ENCODE results near the gene ELP2.
"Not testable (repeated sequence)": the region's sequence is repeated elsewhere in the genome, so short reads cannot be mapped to it uniquely, and the experiment has no call there.

Gene ELP2, protein sequence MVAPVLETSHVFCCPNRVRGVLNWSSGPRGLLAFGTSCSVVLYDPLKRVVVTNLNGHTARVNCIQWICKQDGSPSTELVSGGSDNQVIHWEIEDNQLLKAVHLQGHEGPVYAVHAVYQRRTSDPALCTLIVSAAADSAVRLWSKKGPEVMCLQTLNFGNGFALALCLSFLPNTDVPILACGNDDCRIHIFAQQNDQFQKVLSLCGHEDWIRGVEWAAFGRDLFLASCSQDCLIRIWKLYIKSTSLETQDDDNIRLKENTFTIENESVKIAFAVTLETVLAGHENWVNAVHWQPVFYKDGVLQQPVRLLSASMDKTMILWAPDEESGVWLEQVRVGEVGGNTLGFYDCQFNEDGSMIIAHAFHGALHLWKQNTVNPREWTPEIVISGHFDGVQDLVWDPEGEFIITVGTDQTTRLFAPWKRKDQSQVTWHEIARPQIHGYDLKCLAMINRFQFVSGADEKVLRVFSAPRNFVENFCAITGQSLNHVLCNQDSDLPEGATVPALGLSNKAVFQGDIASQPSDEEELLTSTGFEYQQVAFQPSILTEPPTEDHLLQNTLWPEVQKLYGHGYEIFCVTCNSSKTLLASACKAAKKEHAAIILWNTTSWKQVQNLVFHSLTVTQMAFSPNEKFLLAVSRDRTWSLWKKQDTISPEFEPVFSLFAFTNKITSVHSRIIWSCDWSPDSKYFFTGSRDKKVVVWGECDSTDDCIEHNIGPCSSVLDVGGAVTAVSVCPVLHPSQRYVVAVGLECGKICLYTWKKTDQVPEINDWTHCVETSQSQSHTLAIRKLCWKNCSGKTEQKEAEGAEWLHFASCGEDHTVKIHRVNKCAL

DNA sequence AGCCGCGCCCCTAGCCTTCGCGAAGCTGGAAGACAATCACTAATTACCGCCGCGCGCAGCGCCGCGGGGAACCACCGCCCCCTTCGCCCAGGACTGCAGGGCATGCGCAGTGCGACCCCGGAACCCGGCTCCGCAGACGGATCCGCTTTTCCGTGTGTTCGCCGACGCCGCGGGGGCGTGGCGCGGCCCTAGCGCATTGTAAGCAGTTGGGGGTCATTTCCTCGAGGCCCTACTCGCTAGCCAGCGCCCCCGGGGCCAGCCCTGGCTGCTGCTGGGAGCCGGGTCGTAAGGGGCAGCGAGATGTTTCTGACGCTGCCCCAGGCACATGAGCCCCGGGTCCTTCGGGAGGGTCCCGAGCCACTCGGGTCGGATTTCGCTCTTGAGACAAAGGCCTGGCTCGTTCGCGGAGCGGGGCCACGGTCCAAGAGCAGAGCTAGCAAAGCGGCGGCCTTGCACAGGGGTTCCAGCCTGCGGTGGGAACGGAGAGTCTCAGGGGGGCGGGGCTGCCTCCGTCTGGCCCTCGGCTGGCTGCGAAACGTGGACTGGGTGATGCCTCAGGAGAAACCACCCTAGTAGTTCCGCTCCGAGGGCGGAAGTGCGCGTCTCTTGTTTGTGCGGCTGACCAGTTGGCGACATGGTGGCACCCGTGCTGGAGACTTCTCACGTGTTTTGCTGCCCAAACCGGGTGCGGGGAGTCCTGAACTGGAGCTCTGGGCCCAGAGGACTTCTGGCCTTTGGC is at the start of gene ELP2, which contains the start of gene SLC39A6:
ELP2 (plus strand) TSS at position 600 of the 739 bp plus-strand sequence; CDS start at position 635, 35 bp downstream.
SLC39A6 (minus strand) TSS at position 41 of the 739 bp plus-strand sequence. CDS start 2,333 bp downstream, outside the sequence.
- peak; percentile 94 for DNase-seq (ENCODE audit: low spot score)

DNA sequence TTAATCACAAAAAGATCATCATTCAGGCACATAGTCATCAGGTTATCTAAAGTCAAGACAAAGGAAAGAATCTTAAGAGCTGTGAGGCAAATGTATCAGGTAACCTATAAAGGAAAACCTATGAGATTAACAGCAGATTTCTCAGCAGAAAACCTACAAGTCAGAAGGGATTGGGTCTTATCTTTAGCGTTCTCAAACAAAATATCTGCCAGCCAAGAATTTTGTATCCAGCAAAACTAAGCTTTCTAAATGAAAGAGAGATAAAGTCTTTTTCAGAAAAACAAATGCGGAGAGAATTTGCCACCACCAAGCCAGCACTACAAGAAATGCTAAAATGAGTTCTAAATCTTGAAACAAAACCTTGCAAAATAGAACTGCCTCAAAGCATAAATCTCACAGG is 48.6 kb upstream of the ELP2 start:
- DNase-seq (ENCODE audit: low spot score) = not testable (repeated sequence)

DNA sequence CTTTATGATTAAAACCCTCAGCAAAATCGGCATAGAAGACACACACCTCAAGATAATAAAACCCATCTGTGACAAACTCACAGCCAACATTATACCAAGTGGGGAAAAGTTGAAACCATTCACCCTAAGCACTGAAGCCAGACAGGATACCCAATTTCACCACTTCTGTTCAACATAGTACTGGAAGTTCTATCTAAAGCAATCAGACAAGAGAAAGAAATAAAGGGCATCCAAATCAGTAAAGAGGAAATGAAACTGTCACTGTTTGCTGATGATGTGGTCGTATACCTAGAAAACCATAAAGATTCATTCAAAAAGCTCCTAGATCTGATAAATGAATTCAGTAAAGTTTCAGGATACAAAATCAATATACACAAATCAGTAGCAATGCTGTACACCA is 46.0 kb upstream of the ELP2 start:
- DNase-seq (ENCODE audit: low spot score) = no peak

DNA sequence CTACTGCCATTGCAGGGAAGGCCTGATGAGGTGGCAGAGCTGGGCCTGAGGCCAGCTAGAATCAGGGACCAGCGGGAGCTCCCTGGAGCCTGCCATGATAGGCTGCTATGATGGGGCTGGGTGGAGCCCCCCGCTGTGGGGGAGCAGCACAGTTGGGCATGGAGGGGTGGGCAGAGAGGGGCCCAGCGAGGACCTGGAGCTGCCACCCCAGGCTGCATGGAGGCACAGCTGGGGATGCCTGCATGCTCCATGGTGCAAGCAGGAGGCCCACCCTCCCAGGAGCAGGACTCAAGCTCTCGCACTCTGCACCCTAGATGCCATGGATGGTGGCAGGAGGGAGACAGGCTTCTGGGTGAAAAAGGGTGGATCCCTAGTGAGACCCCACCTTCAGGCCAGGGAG is 44.5 kb upstream of the ELP2 start:
- DNase-seq (ENCODE audit: low spot score) = no peak

DNA sequence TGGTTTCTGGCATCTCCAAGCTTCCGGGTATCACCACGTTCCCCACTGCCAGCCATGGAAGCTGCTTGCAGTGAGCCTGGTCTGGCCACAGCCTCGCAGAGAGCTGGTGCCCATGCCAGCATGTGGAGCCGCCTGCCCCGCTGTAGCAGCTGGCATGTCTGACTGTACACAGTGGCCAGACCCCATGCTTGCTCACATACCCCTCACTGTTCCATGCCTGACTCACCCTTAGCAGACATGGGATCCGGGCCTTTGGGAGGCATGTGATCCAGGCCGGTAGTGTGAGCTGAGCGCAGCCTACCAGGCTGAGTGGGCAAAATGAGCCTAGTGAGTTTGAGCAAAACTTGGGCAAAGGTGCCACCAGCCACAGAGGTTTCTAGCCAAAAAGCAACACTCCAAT is 43.5 kb upstream of the ELP2 start:
- DNase-seq (ENCODE audit: low spot score) = no peak

DNA sequence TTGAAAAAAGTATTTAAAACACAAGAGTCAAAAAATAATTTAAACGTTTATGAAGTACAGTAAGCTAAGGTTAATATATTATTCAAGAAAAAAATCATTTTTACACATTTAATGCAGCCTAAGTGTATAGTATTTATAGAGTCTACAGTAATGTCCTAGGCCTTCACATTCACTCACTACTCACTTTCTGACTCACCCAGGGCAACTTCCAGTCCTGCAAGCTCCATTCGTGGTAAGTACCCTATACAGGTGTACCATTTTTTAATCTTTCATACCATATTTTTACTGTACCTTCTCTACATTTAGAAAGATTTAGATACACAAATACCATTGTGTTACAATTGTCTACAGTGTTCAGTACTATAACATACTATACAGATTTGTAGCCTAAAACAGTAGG is 41.4 kb upstream of the ELP2 start:
- DNase-seq (ENCODE audit: low spot score) = no peak

DNA sequence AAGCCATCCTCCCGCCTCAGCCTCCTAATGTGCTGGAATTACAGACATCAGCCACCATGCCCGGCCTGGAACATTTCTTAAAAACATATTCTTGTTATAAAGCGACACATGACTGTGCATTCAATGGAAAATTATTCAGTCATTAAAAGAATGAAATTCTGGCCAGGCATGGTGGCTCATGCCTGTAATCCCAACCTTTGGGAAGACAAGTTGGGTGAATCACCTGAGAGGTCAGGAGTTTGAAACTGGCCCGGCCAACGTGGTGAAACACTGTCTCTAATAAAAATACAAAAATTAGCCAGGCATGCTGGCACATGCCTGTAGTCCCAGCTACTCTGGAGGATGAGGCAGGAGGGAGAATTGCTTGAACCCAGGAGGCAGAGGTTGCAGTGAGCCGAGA is 40.7 kb upstream of the ELP2 start:
- DNase-seq (ENCODE audit: low spot score) = no peak

DNA sequence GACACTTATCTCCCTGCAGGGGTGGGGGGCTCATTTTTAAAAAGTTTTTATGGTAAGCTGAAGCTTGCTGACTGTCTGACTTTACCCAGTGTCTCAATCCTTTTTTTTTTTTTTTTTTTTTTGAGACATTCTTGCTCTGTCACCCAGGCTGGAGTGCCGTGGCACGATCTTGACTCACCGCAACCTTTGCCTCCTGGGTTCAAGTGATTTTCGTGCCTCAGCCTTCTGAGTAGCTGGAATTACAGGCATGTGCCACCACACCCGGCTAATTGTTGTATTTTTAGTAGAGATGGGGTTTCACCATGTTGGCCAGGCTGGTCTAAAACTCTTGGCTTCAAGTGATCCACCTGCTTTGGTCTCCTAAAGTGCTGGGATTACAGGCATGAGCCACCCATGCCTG is 37.6 kb upstream of the ELP2 start:
- not testable (repeated sequence) for DNase-seq (ENCODE audit: low spot score)

DNA sequence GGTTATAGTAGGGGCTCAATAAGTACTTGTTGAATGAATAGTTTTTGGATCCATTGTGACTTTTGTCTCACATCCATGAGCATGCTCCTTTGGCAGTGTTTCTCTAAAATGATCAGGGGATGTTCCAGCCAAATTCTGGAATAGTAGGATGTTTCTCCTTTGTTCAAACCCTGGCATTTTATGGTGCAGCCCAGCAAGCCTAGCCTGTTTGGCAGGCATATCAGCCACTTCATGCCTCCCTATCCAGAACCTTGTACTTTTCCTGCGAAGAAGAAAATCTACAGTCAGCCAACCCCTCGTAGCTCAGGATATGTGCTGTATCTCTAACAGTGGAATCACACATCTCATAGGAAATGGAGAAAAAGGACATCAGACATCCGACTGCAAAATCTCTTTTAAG is 35.3 kb upstream of the ELP2 start:
- no peak for DNase-seq (ENCODE audit: low spot score)

DNA sequence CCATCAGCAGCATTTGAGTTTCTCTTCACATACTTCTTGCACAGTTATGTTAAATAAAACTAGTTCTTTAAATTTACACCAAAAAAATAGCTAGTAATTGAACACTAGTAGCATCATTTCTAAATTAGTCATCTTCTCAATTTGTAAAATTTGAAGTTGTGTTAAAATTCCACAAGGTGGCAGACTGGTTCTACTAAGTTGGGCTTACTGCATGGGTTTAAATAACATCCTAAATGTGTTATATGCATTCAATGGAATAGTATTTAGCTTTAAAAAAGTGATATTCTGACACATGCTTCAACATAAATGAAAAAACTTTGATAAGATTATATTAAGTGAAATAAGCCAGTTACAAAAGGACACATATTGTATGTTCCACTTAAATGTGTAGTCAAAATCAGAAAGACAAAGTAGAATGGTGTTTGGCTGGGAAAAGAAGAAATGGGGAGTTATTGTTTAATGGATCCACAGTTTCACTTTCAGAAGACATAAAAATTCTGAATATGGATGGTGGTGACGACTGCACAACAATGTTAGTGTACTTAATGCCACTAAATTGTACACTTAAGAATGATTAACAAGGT is 33.7 kb upstream of the ELP2 start:
- DNase-seq (ENCODE audit: low spot score) = peak; percentile 68

DNA sequence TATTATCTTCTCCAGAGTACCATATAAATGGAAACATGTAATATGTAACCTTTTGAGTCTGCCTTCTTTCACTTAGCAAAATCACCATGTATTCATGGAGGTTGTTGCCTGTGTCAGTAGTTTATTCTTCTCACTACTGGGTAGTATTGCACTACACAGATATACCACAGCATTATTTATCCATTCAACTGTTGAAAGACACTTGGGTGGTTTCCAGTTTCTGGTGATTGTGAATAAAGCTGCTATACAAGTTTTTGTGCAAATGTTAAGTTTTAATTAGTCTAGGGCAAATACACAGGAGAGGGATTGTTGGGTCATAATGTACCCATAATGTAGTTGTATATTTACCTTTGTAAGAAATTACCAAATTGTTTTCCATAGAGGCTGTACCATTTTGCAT is 32.7 kb upstream of the ELP2 start:
- DNase-seq (ENCODE audit: low spot score) = no peak

DNA sequence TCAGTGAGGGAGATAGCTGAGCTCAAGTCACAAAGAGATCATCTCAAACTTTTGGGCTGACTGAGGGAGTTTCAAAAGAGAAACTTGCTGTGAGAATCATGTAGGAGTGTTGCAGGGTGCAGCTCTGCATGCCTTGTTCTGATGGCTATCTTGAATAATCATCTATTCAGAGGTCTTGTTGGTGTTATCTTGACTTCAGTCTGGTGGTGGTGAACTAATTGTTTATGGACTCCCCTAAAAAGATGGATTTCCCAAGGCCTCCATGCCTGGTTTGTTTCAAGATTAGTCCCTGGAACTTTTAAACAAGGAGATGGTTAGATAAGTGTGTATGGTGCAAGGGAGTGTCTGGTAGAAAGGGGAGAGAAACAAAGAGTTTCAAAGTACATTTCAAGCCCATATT is 30.4 kb upstream of the ELP2 start:
- DNase-seq (ENCODE audit: low spot score) = no peak

DNA sequence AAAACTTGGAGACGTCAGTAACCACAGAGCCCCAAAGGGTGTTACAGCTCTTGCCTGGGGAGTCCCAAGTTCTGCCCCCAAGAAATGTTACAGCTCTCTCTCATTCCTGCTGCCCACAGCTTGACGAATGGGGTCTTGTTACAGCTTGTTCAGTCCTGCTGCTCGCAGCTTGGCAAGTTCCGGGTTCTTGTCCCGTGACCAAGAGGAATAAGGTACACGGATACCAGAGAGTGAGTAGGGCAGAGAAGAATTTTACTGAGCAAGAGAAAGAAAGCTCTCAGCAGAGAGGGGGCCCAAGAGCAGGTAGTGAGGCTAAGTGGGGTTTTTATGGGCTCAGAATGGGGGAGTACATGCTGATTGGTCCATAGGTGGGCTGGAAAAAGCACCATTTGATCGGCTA is 27.8 kb upstream of the ELP2 start:
- no peak for DNase-seq (ENCODE audit: low spot score)

DNA sequence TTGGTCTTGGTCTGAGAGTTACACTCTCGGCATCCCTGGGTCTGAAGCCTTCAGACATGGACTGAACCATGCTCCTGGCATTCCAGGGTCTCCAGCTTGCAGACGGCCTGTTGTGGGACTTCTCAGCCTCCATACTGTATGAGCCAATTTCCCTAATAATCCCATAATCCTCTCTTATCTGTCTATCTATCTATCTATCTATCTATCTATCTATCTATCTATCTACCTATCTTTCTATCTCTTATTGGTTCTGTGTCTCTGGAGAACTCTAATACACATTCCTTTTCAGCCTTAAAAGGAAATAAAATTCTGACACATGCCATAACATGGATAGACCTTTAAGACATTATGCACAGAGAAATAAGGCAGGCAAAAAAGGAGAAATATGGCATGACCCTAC is 24.9 kb upstream of the ELP2 start:
- DNase-seq (ENCODE audit: low spot score) = no peak

DNA sequence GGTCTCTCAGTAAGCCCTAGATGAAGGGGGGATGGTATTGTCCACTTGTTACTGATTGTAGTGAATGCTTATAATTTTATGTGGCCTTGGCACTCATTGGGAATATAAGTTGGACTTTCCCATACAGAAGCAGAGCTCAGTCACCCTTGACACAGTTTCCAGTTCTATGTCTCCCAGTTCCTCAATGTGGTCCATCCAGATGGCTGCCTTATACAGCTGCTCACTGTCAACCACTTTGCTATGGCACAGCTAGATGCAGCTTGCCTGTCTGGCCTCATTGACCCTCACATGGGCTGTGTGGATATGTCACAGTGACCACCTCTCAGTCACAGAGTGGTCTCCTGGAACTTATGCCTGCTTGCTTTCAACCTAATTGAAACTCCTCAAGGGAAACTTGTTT is 22.2 kb upstream of the ELP2 start:
- DNase-seq (ENCODE audit: low spot score) = no peak

DNA sequence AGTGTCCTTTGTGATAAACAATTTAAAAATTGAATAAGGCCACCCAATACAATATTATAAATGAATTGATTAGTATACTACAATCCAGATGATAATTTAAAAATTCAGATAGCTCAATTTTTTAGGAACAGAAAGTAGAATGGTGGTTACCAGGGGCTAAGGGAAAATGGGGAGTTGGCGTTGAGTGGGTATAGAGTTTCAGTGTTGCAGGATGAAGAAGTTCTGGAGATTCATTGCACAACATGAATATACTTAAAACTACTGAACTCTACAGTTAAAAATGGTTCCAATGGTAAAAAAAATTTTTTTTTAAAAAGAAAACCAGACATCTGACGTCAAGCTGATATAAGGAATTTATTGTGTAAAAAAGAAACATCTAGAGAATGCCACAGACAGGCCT is 21.5 kb upstream of the ELP2 start:
- DNase-seq (ENCODE audit: low spot score) = no peak

DNA sequence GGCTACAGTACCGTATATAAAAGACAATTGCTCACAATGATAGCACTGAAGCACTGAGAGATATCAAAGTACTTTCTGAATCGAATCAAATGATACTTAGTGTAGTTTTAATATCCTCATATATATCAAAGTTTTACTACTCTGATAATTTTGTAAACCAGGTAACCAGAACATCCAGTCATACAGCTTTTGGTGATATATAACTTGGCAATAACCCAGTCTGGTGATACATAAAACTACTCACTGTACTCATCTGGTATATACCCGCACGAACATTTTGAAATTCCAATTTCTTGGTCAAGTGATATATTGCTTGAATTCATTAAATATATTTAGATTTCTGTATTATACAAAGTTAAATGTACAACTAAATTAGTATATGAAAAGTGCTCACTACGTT is 21.1 kb upstream of the ELP2 start:
- DNase-seq (ENCODE audit: low spot score) = no peak

DNA sequence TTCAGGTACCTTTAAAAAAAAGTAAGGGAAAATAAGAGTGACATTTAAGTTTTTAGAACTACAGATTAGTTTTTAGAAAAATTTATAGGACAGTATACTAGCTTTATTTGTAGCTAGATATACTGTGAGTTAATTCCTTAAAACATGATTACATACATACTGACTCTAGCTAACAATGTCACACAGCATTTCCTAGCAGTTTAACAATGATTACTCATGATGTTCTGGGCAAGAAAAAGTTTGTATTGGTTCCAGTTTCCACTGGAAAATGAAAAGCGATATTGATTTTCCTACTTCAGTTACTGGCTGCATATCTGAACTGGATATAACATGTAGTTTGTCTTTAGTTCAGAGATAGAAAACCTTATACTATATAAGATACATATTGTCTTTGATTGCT is 20.0 kb upstream of the ELP2 start:
- DNase-seq (ENCODE audit: low spot score) = no peak

DNA sequence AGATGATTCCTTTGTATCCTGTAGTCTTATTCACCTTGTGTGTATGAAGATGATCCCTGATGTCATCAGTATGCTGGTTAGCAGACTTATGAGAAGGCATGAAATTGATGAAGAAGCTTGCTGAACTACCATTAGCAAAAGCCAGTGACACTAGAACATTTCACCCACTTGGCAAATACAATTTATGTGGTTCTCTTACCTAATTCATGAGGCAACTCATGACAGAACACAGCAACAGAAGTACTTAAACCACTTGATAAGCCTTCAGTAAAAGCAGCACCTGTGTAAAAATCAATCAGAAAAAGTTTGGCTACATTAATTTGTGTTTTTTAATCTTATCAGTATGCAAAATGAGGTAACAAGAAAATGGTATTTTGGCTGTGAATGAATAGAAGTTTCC is 17.4 kb upstream of the ELP2 start:
- DNase-seq (ENCODE audit: low spot score) = no peak

DNA sequence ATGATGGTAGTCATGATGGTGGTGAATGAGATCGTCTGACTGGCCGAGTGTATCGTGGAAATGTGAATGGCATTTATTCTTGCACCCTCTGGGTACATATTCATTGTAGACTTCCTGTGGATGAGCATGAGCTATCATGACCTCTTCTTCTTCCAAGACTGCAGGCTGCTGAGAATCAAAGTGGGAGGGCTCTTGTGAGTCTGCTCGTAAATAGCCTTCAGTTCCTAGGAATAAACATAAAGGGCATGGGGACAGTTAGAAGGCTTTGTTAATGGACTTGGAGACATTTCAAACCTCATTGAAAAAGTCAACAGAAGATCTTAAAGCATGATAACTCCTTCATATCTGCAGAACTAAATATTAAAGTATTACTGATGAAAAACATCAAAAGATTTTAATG is 15.4 kb upstream of the ELP2 start:
- no peak for DNase-seq (ENCODE audit: low spot score)

DNA sequence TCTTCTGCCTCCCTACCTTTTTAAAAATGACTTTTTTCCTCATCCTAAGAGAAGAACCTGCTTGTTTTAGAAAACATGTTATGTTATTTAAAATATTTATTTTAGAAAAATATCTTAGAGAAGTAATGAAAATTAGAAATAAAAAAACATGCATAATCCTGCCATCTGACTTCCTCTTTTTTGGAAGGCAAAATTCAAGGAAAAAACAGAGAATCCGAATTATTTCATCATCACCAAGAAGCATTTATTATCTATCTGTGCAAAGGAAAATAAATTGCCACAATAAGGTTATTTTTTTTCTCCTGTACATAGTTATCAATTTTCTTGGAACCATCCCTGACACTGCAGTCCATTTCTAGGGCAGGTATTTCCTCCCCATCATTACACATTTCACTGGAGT is 15.0 kb upstream of the ELP2 start:
- no peak for DNase-seq (ENCODE audit: low spot score)

DNA sequence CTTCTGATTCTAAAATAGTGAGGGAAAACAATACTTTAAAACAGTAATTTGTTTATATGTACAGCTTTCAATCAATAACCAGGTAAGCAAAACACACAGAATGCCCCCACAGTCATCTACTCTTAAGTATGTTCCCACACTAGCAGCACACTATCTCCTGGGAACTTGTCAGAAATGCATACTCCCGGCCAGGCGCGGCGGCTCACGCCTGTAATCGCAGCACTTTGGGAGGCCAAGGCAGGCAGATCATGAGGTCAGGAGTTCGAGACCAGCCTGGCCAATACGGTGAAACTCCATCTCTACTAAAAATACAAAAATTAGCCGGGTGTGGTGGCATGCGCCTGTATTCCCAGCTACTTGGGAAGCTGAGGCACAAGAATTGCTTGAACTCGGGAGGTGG is 12.9 kb upstream of the ELP2 start:
- DNase-seq (ENCODE audit: low spot score) = not testable (repeated sequence)

Measured in hematopoietic multipotent progenitor cell treated with erythropoietin and hydrocortisone succinate and interleukin-3 and kit ligand, for 15 days (in vitro differentiated cells).